T-helper 1 cell (primary cell): ENCODE data around the gene MRPL46.
"Not testable (repeated sequence)": the region's sequence is repeated elsewhere in the genome, so short reads cannot be mapped to it uniquely, and the experiment has no call there.

Experiments
- DNase-seq, 5 donors: peaks; one replicate each; pipeline ENCODE4 v3.0.0-alpha.2; 2012 to 2020

The MRPL46 gene

GRCh38 chr15:88441076-88441730 is 26.0 kb downstream of the MRPL46 start:
- no peak for DNase-seq

GRCh38 chr15:88440021-88440420 is 27.2 kb downstream of the MRPL46 start:
- DNase-seq = no peak

DNA sequence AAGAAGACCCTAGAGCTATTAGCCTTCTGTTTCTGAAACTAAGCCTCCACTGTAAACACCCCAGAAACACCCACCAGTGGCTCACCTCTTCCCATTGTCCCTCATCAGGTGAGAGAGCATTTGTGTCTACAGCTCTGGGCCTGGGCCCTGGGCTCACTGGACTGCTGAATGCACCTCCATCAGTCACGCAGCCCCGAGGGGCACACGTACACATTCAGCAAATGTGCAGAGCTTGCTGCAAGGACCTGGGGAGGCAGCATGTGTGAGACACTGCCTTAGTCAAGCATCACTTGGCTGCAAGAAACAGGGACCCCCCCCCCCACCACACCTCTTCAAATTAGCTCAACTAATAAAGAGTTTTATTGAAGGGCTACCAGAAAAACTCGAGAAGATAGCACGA is 29.0 kb downstream of the MRPL46 start:
- no peak for DNase-seq

DNA sequence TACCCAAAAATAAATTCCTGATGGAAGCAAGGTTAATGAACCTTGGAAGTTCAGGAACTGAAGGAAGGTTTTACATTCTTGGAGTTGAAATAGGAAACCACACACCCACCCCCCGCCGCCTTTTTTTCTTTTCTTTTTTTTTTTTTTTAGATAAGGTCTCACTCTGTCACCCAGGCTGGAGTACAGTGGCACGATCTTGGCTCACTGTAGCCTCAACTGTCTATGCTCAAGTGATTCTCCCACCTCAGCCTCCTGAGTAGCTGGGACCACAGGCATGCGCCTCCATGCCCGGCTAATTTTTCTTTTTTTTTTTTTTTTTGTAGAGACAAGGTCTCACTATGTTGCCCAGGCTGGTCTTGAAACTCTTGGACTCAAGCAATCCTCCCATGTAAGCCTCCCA is 33.1 kb downstream of the MRPL46 start:
- not testable (repeated sequence) for DNase-seq

GRCh38 chr15:88433046-88433685 is 34.0 kb downstream of the MRPL46 start:
- DNase-seq = no peak

GRCh38 chr15:88431441-88431840 is 35.7 kb downstream of the MRPL46 start:
- DNase-seq = no peak

DNA sequence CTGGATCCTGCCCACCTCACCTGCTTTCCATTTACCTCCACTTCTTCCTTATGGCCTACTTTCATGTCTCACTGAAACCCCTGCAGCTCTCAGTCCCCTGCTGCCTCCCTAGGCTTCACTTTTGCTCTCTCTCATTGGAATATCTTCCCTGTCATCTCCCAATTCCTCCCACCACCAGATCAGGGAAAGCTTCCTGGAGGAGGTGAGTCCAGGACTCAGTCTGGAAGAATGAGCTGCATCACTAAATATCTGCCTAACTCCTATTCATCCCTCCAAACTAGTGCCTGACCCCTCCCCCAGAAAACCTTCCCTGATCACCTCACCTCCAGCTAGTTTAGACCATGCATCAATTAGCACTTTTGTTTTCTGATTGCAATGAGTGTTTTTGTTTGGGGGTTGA is 37.1 kb downstream of the MRPL46 start:
- DNase-seq = no peak

GRCh38 chr15:88428805-88429605 is 38.2 kb downstream of the MRPL46 start:
- DNase-seq = no peak

GRCh38 chr15:88428053-88428452 is 39.1 kb downstream of the MRPL46 start:
- DNase-seq = no peak

- DNase-seq = no peak
Measured at GRCh38 chr15:88426304-88426703, 40.9 kb downstream of the MRPL46 start.

DNA sequence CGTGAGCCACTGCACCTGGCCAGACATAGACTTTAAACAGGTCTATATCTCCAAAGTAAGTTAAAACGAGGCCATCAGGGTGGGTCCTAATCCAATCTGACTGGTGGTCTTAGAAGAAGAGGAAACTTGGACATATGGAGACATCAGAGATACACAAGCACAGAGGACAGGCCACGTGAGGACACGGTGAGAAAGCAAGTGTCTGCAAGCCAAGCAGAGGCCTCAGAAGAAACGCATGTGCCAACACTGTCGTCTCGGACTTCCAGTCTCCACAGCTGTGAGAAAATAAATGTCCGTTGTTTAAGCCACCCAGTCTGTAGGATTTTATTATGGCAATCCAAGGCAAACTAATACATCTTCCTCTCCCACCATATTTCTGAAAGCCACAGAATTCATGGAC is 43.9 kb downstream of the MRPL46 start:
- no peak for DNase-seq

- peak in 1 of 5 donors; percentile 36 for DNase-seq
Measured at GRCh38 chr15:88419830-88420229, 47.4 kb downstream of the MRPL46 start.
